HT1080 (cell line): ENCODE data around the gene WSB2. TPM values are rescaled to one million over a fixed set of nuclear protein-coding genes. Genes with fewer than 3 reads are reported as not detected.

Experiments
- DNase-seq: peaks from one replicate; pipeline ENCODE4 v3.0.0-alpha.2; 2015; ENCODE audit warnings: low read depth
- total RNA-seq: library from RNA; depleted of rRNA; stranded (reverse); fragments of >200 nt; shearing (Covaris generic); gene quantifications from 2 replicates; pipeline ENCODE4 v1.2.3, GENCODE V29; 2014

Gene WSB2
- total RNA-seq, 1 experiment from 2014 or later = 108 TPM

- peak; percentile 38 for DNase-seq
Observed at GRCh38 chr12:118061873-118062843, 1.2 kb upstream of the WSB2 start.

GRCh38 chr12:118060301-118061010, 523 bp downstream of the WSB2 start:
- DNase-seq = peak; percentile 10

- no peak for DNase-seq
Observed at GRCh38 chr12:118059341-118060191, 1.4 kb downstream of the WSB2 start.

GRCh38 chr12:118058881-118059280, 2.1 kb downstream of the WSB2 start:
- DNase-seq = no peak

- no peak for DNase-seq
Observed at GRCh38 chr12:118058227-118058626, 2.8 kb downstream of the WSB2 start.

- DNase-seq = no peak
Observed at GRCh38 chr12:118055865-118056773, 4.9 kb downstream of the WSB2 start.

- peak; percentile 61 for DNase-seq
Observed at GRCh38 chr12:118055144-118055557, 5.8 kb downstream of the WSB2 start.

- no peak for DNase-seq
Observed at GRCh38 chr12:118053071-118053985, 7.7 kb downstream of the WSB2 start.

GRCh38 chr12:118052324-118053070, 8.5 kb downstream of the WSB2 start:
- peak; percentile 97 for DNase-seq

GRCh38 chr12:118050972-118051910, 9.7 kb downstream of the WSB2 start:
- DNase-seq = no peak

GRCh38 chr12:118046430-118046829, 14.5 kb downstream of the WSB2 start:
- no peak for DNase-seq

- no peak for DNase-seq
Observed at GRCh38 chr12:118044577-118044976, 16.4 kb downstream of the WSB2 start.

GRCh38 chr12:118044075-118044474, 16.9 kb downstream of the WSB2 start:
- no peak for DNase-seq

GRCh38 chr12:118042091-118042490, 18.9 kb downstream of the WSB2 start:
- DNase-seq = no peak

GRCh38 chr12:118038137-118038536, 22.8 kb downstream of the WSB2 start:
- DNase-seq = no peak

- DNase-seq = no peak
Observed at GRCh38 chr12:118036672-118037411, 24.1 kb downstream of the WSB2 start.
